ENCODE measurements around the gene ZNF668.

- TF ChIP-seq POLR2A (IDR thresholded peaks at IDR 0.05) = no peak
- TF ChIP-seq CTCF (IDR thresholded peaks at IDR 0.05) = no peak
Observed at GRCh38 chr16:31080035-31080629, 6.1 kb upstream of the ZNF668 start.
